Coronary artery (tissue), 2 donors: ENCODE data around the gene ACIN1.

ENCODE experiments used
- DNase-seq: peaks from one replicate; pipeline ENCODE4 v3.0.0-alpha.2; 2017; ENCODE audit warnings: low spot score
- H3K27ac ChIP-seq, 2 donors: fragments of 200-600 bp; sonication (generic); one replicate each; pipeline ENCODE4 v1.5.1; 2016 to 2019
- H3K4me3 ChIP-seq: fragments of 200-600 bp; sonication (generic); 2 replicates; pipeline ENCODE4 v1.5.1; 2016; ENCODE audit warnings: mild to moderate bottlenecking, moderate library complexity
- TF ChIP-seq, protein P1 (sequence below): fragments of 200-600 bp; sonication (generic); IDR thresholded peaks from one replicate; pipeline ENCODE4 v1.5.1; 2019; ENCODE audit warnings: antibody characterized with exemption

ACIN1 gene

DNA sequence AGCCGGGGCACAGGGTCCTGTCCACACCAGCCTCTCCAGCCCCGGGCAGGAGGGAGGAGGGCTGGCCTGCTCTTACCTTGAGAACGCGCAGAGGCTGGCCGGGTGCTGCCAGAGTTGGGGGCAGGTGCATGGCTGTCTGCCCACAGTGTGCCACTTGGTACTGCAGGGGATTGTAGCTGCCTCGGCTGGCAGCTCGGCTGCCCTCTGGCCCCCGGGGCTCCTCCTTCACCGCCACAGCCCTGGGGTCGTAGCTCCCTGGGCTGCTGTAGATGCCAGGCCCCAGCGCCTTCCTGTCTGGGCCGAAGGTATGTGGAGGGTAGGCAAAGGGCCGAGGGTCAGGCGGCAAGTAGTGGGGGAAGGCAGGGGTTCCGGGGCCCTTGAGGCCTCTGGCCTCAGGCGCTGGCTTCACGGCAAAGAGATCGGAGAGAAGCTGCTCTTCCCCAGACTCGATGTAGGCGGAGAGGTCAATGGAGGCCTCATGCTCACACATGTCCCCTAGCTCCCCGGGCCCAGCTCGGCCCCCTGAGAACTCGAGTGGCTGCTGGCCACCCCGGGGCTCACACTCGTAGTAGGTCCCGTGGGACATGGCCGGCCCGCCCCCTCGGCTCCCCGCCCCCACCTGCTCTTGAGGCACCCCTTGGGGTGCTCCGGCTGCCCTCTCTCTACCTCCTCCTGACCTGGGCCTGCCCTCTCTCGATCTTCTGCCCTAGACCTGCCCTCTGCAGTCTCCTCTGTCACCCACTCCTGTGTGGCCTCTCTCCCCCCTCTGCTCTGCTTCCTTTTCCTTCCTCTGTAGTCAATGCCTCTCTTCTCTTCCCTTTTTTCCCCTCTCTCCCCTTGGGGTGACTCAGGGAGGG is 23.8 kb upstream of the ACIN1 start, which contains the start of gene CEBPE:
TSS of gene CEBPE (minus strand) at position 750 of the 857 bp plus-strand sequence. CDS start at position 586, 164 bp downstream.
- H3K27ac ChIP-seq: no peak within 1 kb of the TSS
- no peak for DNase-seq
- TF ChIP-seq, protein P1, sequence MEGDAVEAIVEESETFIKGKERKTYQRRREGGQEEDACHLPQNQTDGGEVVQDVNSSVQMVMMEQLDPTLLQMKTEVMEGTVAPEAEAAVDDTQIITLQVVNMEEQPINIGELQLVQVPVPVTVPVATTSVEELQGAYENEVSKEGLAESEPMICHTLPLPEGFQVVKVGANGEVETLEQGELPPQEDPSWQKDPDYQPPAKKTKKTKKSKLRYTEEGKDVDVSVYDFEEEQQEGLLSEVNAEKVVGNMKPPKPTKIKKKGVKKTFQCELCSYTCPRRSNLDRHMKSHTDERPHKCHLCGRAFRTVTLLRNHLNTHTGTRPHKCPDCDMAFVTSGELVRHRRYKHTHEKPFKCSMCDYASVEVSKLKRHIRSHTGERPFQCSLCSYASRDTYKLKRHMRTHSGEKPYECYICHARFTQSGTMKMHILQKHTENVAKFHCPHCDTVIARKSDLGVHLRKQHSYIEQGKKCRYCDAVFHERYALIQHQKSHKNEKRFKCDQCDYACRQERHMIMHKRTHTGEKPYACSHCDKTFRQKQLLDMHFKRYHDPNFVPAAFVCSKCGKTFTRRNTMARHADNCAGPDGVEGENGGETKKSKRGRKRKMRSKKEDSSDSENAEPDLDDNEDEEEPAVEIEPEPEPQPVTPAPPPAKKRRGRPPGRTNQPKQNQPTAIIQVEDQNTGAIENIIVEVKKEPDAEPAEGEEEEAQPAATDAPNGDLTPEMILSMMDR: no peak
- no peak within 1 kb of the TSS for H3K4me3 ChIP-seq

DNA sequence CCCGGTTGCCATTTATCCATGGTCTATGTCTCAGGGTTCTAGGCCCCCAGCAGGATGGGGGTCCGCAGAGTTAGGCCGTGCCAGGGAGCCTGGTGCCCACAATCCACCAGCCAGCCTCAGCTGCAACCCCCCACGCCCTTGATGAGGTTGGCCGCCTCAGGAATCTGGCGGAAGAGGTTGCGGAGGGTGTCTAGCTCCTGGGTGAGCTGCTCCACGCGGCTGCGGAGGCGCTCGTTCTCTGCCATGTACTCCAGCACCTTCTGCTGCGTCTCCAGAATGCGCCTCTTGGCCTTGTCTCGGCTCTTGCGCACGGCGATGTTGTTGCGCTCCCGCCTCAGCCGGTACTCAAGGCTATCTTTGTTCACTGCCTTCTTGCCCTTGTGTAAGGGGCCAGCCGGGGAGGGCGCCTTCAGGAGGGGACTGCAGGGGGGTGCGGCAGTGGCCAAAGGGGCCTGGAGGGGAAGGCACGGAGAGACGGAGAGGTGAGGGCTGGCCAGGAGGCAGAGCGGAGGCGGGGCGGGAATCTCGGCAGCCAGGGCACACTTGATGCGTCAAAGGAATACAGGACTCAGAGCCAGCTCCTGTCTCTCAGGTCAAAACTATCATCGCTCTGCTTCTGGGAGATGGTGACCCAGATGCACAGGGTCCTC is 22.6 kb upstream of the ACIN1 start:
- DNase-seq: no peak
- Histone ChIP-seq H3K4me3 (no peak overlapping the region), H3K27ac (no peak overlapping the region)

DNA sequence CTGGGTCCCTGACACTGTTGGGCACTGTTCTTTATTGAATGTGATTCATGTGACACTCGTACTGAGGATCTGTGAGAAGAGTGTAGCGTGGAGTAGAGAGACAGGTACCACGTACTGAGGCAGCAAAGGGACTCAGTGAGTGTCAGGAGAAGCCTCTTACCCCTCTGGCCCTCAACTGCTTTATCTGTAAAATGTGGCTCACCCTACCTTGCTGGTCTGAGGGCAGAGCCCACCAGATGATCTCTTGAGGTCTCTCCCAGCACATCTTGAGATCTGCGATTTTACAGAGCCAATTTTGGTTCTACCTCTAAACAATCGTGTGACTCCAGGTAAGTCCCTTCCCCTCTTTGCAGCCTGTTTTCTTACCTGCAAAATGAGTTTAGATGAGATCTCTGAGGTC is 21.0 kb upstream of the ACIN1 start:
- no peak overlapping the region for H3K27ac ChIP-seq
- DNase-seq: no peak
- no peak overlapping the region for H3K4me3 ChIP-seq
- TF ChIP-seq, protein P1: no peak

More for the DNA sequence above, 22.6 kb upstream of the ACIN1 start:
- TF ChIP-seq, protein P1: no peak

DNA sequence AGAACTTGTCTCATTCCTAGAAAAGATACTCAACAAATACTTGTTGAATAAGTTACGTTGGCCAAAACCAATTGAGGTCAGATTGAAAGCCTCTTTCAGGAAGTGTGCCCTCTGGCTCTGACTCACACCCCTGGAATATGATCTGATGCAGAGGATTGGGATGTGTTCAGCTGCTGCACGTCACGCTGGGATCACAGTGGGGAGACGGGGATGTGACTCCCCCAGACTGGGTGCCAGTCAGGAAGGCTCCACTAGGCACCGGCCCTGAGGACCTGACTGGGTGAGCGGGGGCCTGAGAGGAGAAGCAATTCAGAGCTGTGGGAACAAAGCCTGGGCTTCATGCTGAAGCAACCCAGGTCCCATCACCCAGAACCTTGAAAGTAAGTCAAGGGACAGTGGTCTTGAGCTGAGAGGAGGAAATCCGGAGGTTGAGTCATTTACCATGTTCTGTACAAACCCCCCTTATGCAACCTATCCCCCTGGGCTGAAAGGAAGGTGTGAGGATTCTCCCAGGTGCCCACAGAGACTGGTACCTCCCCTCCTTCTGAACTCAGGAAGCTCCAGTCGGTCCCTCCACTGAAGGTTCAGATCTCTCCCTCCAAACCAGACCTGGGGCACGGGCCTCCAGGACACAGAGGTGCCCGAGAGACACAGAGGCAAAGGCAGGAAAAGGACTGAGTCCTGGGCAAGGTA is 20.2 kb upstream of the ACIN1 start:
- H3K4me3 ChIP-seq: no peak overlapping the region
- no peak for DNase-seq
- H3K27ac ChIP-seq: no peak overlapping the region
- TF ChIP-seq, protein P1: no peak

DNA sequence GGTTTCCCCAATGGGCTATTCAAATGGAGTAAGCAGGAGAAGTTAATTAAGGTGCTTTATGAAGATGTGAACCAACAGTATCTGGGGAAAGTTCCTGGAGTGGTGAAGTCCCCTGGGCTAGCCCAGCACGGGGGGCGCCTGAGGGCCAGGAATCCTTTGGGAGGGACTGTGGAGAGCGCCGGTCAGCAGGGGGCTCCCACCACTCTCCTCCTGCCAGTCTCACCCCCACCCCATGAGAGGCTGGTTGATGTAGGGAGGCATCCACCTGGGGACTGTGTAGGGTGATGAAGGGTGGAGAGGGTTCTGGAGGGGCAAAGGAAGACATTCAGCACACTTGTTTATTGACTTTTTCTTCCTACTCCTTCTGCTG is 19.7 kb upstream of the ACIN1 start:
- H3K27ac ChIP-seq: no peak overlapping the region
- TF ChIP-seq, protein P1: no peak
- no peak overlapping the region for H3K4me3 ChIP-seq
- no peak for DNase-seq

DNA sequence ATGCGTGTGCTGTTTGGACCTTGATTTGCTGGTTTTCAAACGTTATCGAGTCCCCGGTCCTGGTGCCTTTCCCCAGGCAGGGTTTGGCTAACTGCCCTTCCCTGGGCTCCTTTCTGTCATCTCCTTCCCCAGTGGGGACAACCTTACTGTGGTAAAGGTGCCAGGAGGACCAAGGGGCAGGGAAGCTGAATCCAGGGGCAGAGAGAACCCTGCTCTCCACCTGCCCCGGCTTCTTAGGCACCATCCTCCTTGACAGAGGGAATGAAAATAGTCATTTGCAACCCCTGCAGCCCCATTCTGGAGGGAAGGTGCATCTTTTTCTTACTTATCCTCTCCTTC is 19.2 kb upstream of the ACIN1 start:
- H3K4me3 ChIP-seq: no peak overlapping the region
- TF ChIP-seq, protein P1: no peak
- DNase-seq: no peak
- H3K27ac ChIP-seq: no peak overlapping the region
